ENCODE data around the gene ZNF497.
"Not testable (repeated sequence)": the region's sequence is repeated elsewhere in the genome, so short reads cannot be mapped to it uniquely, and the experiment has no call there.

Gene ZNF497

GRCh38 chr19:58393725-58394033 is 31.1 kb upstream of the ZNF497 start:
- no peak for DNase-seq

DNA sequence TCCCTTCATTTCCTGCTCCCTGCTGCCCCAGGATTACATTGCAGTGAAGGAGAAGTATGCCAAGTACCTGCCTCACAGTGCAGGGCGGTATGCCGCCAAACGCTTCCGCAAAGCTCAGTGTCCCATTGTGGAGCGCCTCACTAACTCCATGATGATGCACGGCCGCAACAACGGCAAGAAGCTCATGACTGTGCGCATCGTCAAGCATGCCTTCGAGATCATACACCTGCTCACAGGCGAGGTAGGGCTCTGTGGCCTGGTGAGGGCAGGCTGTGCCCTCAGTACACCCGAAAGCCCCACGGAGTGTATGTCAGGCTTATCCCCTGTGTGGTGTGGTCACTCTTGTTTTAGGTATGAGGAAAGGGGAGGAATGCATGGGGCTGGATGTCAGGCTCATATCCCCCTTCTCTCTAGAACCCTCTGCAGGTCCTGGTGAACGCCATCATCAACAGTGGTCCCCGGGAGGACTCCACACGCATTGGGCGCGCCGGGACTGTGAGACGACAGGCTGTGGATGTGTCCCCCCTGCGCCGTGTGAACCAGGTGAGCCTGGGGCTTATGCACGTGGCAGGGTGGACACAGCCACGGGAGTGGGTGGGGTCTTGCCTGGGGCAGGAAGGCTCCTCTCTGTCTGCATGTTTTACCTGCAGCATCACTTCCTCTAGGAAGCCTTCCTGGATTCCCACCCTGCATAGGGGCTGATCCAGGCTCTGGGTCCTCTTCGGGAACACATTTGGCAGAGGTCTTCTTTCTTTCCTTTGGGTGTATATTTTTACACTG is 30.6 kb upstream of the ZNF497 start:
- no peak for DNase-seq

DNA sequence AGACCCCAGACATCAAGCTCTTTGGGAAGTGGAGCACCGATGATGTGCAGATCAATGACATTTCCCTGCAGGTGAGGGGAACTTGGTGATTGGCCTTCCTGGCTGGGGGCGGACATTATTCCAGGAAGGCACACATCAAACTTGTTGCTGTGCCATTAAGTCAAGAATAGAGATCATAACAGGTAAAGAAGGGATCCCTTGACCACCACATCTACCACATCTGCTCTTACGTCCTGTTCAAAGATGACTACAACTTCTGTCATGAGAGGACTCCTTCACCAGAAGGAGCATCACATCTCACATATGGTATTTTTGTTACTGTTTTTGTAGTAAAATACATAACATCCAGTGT is 25.6 kb upstream of the ZNF497 start:
- no peak for DNase-seq

- DNase-seq, result peak; percentile 26
Observed at GRCh38 chr19:58387338-58388174, 25.0 kb upstream of the ZNF497 start.

- peak; percentile 99 for DNase-seq
Observed at GRCh38 chr19:58386576-58387337, 24.2 kb upstream of the ZNF497 start, which contains the start of gene RPS5. RPS5 (plus strand) TSS chr19:58387269; CDS start chr19:58388138, 869 bp downstream.

DNA sequence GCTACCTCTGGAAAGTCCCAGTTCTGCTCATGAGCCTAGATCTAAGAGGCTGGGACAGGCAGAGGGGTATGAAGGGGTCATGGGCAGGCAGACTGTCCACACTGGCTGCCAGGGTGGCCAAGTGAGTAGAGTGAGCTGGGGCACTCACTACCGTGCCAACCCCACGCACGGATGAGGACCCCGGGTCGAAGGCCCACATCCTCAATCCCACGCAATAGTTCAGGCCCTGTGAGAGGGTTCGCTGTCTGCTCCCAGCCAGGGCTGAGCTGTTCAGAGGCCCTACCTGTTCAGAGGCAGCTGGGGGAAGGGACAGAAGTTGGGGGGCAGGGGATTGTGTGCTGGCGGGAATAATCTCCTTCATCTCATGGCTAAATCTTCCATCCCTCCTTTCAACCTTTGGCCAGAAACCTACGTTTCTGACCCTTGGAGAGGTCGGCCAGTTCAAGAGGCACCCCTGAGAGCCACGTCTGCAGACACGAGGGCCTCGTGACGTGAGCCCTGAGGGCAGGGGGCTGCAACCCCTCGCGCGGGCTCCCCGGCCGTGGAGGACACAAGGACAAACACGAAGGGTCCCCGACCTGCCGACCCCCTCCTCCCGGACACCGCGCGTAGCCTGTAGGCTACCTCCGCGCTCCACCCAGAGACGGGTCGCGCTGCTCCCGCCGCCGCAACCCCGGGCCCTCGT is 23.5 kb upstream of the ZNF497 start:
- DNase-seq, result no peak

DNA sequence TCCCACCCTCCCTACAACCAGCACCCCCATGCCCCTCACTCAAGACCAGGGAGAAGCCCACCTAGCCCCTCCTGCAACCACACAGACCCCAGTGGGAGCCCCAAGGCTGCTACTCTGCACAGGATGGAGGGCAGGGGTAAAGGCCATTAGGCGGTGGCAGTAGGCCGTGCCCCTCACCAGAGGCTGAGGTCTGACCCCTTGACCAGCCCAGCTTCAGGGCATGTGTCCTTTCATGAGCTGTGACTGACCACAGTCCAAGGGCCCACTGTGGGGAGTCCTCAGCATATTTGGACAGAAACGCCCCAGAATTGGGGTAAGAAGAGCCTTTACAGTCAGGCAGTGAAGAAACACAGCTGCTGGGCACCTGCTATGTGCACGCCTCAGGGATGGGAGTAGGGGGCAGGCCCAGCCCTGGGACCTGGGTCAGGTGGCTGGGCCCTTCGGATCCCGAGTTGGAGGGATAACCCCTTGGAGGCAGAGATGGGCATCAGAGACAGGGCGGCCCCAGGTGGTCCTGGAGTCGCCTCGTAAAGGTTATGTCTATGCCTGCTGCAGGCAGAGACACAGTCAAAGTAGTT is 22.9 kb upstream of the ZNF497 start:
- DNase-seq, result no peak

DNA sequence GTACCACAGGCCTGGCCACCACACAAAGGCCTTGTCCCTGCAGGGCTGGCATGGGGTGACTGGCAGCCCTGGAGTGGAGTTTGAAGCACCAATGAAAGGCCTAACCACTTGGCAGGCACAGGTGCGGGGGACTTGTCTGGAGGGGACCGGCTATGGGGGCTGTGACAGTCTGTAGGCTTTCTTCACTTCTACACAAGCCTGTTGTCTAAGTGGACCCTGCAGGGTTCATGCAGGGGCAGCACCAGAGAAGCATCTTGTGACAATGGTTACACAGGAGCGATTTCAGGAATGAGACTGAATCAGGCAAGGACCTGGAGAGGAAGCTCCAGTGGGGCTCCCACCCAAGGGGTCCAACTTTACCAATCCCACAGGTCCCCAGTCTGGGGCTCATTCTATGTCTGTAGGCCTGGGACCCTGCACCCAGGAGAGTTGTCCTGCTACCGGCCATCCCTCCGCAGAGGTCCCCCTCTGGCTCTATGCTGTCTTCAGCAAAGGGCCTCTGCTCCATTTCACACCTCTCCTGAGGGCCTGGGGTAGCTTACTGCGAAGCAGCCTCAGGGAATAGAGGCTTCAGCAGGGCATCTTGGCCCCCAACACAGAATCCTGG is 20.5 kb upstream of the ZNF497 start:
- no peak for DNase-seq

DNA sequence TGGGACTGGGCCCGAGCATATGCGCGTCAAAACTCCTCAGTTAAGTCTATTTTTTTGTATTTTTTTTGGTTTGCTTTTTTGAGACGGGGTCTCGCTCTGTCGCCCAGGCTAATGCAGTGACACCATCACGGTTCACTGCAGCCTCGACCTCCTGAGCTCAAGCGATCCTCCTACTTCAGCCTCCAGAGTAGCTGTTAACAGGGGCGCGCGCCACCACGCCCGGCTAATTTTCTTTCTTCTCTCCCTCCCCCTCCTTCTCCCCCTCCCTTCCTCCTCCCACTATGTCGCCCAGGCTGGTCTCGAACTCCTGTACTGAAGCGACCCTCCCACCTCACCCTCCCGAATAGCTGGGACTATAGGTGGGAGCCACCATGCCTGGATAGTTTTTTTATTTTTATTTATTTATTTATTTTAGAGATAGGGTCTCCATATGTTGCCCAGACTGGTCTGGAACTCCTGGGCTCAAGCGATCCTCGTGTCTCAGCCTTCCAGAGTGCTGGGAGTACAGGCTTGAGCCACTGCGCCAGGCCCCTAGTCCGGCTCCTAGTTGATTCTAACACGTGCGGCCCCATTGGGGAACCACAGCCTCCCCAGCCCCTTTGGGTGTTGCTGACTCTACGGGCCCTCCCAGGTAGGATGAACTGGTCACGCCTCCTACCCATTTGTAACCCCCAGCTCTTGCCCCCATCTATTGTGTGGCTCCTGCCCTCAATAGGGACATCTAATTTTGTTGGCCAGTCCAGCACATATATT is 19.1 kb upstream of the ZNF497 start:
- no peak for DNase-seq

DNA sequence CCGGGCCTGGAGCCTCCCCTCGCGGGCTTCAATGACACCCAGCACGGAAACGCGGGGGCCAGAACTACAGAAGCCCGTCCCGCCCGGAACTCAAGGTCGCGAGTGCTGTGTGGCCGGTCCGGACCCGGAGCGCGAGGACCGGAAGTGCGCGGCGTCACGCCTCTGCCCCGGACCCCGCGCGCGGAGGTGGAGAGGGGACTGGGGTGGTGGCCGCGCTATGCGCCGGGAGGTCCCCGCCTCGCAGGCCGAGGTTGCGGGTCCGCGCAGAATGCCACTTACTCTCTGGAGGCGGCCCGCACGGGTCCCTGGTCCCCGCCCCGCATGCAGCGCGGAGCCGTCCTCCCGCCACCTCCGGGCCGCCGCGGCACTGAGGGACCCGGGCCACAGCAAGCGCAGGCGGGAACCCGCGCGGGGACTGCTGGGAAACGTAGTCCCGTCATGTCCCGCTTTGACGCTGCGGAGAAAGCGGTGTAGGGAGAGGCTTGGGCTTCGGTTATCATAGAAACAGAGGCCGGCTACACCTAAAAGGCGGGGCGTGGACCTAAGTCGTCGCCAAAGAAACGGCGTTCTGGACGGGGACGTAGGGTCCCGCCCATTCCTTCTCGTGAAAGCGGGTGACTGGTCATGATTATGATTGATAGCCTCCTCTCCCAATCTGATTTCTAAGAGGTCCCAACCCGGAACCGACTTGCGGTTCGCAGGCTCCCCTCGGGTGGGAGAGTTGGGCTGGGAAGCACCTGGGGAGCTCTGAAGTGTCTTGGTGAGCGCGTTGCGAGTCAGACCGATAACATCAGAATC is 18.3 kb upstream of the ZNF497 start, which contains the start of gene ZNF837:
Gene ZNF837, minus strand, starts transcription at position 369 of the 798 bp plus-strand sequence. CDS start 11,698 bp downstream, outside the sequence.
- DNase-seq, result peak; percentile 100

DNA sequence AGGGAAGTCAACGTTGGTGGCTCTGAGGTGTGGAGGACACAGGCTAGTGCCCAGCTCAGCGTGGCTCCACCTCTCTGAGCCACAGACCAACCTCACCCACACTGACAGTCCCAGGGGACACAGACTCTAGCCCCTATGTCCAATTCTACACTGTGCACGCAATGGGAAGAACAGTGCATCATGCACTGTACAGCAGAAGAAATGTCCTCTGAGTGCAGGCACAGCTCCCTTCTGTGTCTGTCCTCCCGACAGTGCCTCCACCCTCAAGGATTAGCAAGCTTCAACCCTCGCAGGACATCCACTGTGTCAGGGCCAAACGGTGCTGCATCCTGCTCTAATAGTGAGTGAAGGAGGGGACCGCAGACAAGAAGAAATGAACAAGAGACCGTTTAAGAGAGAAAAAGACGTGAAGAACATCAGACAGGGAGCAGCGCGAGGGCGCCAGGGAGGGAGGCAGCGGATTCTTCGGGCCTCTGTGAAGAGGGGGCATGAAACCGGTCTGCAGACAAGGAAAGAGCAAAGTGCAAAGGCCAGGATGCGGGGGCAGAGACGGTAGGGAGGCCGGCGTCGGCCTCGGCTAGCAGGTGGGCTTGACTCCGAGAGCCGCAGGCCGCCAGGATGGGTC is 17.6 kb upstream of the ZNF497 start:
- no peak for DNase-seq

- DNase-seq, result no peak
Observed at GRCh38 chr19:58379246-58379645, 16.7 kb upstream of the ZNF497 start.

DNA sequence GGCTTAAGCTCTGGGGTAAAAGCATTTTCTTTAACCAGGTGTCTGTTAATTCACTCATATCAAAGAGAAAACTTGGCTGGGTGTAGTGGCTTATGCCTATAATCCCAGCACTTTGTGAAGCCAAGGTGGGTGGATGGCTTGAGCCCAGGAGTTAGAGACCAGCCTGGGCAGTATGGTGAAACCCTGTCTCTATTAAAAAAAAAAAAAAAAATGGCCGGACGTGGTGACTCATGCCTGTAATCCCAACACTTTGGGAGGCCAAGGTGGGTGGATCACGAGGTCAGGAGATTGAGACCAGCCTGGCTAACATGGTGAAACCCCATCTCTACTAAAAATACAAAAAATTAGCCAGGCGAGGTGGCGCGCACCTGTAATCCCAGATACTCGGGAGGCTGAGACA is 14.2 kb upstream of the ZNF497 start:
- not testable (repeated sequence) for DNase-seq

DNA sequence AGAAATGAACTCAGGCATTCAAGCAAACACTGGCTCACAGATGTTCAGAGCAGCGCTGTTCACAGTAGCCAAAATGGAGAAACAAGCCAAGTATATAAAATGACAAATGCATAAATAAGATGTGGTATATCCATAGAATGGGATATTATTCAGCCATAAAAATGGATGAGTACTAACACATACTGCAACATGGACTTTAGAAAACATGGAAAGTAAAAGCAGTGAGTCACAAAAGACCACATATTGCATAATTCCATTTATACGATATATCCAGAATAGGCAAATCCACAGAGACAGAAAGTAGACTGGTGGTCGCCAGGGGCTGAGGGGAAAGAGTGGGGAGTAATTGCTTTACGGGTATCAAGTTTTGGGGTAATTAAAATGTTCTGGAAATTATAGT is 11.6 kb upstream of the ZNF497 start:
- no peak for DNase-seq

DNA sequence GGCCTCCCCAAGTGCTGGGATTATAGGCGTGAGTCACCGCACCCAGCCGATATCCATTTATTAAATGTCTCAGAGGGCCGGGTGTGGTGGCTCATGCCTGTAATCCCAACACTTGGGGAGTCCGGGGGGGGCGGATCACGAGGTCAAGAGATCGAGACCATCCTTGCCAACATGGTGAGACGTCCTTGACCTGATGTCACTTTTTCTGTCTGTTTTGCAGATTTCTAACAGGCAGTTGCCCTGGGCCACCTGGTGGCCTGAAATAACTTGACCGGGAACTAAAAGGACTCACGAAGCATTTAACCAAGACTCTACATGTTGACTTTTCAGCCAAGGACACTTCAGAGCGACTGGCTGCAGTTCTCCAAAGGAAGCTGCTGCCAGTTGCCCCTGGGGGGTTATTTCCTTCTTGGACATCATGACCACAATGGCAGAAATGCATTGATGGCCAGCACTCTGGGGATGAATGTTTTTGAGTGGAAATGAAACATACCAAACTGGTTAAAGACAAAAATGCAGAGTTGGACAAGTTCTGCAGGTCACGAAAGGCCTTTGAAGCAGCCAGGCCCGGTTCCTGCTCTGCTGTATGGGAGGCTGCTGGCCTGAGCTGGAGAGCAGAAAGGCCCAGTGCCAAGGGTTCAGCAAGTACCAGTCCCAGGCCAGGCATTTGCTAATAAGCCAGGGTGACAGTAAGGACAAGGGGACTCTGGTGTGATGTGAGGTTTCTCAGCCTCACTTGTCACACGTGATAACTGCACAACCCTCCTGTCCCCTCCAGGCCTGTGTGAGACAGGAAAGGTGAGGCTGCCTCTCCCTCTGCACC is 10.0 kb upstream of the ZNF497 start:
- DNase-seq, result peak; percentile 65

DNA sequence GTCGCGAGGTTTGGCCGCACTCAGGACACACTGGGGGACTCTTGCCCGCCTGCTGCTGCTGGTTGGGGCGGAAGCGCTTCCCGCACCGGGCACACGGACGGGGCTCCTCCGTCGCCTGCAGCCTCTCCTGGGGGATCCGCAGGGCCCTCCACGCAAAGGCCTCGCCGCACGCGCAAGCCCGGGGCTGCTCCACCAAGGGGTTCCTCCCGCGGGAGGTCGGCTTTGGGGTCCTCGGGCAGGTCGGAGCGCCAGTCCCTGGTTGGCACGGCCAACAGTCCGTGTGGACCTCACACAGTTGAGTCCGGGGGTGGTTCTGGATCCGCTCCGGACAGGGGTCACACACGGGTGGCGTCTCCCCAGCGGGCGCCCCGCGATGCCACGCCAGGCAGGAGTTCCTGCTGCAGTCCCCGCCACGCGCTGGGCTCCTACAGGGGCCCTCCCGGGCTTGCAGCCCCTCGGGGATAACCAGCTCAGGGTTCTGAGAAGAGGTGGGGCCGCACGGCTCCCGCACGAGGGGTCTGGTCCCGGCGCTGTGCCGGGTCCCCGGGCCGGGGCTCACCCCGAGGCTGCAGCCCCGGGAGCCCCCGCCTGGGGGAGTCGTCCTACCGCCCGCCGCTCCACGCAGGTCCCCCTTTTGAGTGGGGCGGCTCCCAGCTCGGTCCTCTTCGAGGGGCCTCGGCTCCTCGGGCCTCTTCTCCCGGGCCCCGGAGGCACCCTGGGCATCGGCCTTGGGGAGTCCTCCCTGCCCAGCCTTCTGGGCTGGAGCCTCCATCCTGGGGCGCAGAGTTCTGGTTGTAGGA is 6.2 kb upstream of the ZNF497 start:
- DNase-seq, result no peak

GRCh38 chr19:58367698-58368454 is 5.3 kb upstream of the ZNF497 start:
- DNase-seq, result no peak

All from RPMI8226 (cell line).